ENCODE results near the gene NLRP8.
"Not testable (repeated sequence)": the region's sequence is repeated elsewhere in the genome, so short reads cannot be mapped to it uniquely, and the experiment has no call there.

NLRP8 gene

DNA sequence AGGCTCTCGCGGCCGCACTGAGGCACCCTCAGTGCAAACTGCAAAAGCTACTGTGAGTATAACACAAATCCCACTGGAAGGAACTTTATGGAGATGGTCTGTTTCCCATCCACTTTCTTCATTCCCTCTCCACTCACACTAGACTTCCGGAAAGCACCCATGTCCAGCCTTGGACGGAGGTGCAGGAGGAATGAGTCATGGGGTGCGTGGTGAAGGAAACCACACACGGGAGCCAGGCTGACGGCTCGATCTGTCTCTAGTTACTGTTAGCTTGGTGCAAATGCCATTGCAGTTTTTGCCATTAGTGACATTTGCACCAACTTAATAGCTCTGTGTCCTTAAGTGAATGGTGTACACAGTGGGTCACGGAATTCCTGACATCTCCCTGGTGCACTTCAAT lies 14.6 kb downstream of the NLRP8 start:
- no peak overlapping the region for H3K4me3 ChIP-seq (ENCODE audit: low read depth, low read length)
- no peak overlapping the region for H3K9ac ChIP-seq (ENCODE audit: low read length)
- H3K27me3 ChIP-seq (ENCODE audit: control insufficient read depth, insufficient read depth, low read length) = no peaks in the 10 kb centered on the region; the same call in 1 of the 2 replicates
- no peak overlapping the region for H3K27ac ChIP-seq (ENCODE audit: low read depth, low read length)
- peaks cover 47% of the 10 kb centered on the region; the same call in 1 of the 2 replicates for H3K9me3 ChIP-seq (ENCODE audit: control insufficient read depth, insufficient read depth, low read depth, low read length)
- no peaks in the 10 kb centered on the region for H3K4me1 ChIP-seq (ENCODE audit: control insufficient read depth, insufficient read depth, low read length)
- H3K36me3 ChIP-seq (ENCODE audit: control insufficient read depth, insufficient read depth, low read length) = no peaks in the 10 kb centered on the region

DNA sequence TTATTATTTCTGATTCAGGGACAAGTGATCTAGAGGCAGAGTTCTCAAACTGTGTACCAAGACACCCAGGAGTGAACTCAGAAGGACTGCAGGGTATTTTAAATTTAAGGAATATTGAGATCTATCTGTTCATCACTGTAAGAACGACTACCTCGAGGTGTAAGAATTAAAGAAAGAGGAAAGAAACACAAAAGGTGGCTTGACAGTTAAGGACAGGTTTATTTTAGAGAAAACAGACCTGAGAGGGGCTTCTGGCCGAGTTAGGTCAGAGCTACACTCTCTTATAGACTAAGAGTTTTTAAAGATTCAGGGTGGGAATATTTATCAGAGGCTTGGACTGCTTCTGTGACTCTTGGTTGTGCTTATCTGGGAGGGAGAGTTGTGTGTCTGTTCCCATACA lies 26.4 kb downstream of the NLRP8 start:
- Histone ChIP-seq H3K36me3 (ENCODE audit: control insufficient read depth, insufficient read depth, low read length) (no peaks in the 10 kb centered on the region), H3K4me1 (ENCODE audit: control insufficient read depth, insufficient read depth, low read length) (no peaks in the 10 kb centered on the region), H3K9ac (ENCODE audit: low read length) (no peak overlapping the region), H3K27me3 (ENCODE audit: control insufficient read depth, insufficient read depth, low read length) (no peaks in the 10 kb centered on the region; the same call in 1 of the 2 replicates), H3K27ac (ENCODE audit: low read depth, low read length) (no peak overlapping the region), H3K9me3 (ENCODE audit: control insufficient read depth, insufficient read depth, low read depth, low read length) (peaks cover 59% of the 10 kb centered on the region), H3K4me3 (ENCODE audit: low read depth, low read length) (no peak overlapping the region)

DNA sequence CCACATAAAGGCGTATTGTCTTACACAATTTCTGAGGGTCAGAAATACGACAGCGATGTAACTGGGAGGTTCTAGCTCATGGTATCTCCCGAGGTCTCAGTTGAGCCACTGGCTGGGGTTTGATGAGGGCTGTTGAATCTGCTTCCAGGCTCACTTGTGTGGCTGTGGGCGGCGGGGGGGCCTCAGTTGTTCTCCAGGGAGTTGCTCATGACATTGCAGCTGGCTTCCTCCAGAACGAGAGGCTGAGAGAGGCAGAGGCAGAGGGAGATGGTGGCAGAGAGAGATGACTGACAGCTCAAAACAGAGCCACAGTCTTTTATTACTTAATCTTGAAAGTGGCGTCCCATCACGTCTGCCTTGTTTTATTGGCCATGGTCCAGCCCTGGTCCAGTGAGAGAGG lies 32.8 kb downstream of the NLRP8 start:
- H3K9ac ChIP-seq (ENCODE audit: low read length) = no peak overlapping the region
- H3K36me3 ChIP-seq (ENCODE audit: control insufficient read depth, insufficient read depth, low read length) = no peaks in the 10 kb centered on the region
- H3K4me1 ChIP-seq (ENCODE audit: control insufficient read depth, insufficient read depth, low read length) = no peaks in the 10 kb centered on the region
- no peak overlapping the region for H3K4me3 ChIP-seq (ENCODE audit: low read depth, low read length)
- peaks cover 5% of the 10 kb centered on the region; the same call in 1 of the 2 replicates for H3K27me3 ChIP-seq (ENCODE audit: control insufficient read depth, insufficient read depth, low read length)
- peaks cover 50% of the 10 kb centered on the region for H3K9me3 ChIP-seq (ENCODE audit: control insufficient read depth, insufficient read depth, low read depth, low read length)
- H3K27ac ChIP-seq (ENCODE audit: low read depth, low read length) = no peak overlapping the region

DNA sequence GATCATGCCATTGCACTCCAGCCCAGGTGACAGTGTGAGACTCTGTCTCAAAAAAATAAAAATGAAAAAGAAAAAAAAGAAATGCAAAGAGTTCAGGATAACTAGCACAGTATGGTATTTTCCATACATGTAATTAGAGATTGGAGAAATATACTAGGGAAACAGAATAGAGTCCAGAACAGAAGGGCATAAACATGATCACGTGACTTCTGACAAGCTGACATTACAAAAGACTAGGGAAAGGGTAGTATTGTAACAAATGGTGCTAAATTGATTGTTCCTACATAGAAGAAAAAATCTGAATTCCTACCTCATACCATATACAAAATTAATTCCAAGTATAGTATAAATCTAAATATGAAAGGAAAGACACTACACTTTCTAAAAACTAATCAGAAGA lies 37.6 kb downstream of the NLRP8 start:
- Histone ChIP-seq H3K9ac (ENCODE audit: low read length) (no peak overlapping the region), H3K9me3 (ENCODE audit: control insufficient read depth, insufficient read depth, low read depth, low read length) (peaks cover 51% of the 10 kb centered on the region; the same call in 1 of the 2 replicates), H3K36me3 (ENCODE audit: control insufficient read depth, insufficient read depth, low read length) (no peaks in the 10 kb centered on the region), H3K27ac (ENCODE audit: low read depth, low read length) (no peak overlapping the region), H3K27me3 (ENCODE audit: control insufficient read depth, insufficient read depth, low read length) (peaks cover 13% of the 10 kb centered on the region; the same call in 1 of the 2 replicates), H3K4me3 (ENCODE audit: low read depth, low read length) (no peak overlapping the region), H3K4me1 (ENCODE audit: control insufficient read depth, insufficient read depth, low read length) (no peaks in the 10 kb centered on the region)

DNA sequence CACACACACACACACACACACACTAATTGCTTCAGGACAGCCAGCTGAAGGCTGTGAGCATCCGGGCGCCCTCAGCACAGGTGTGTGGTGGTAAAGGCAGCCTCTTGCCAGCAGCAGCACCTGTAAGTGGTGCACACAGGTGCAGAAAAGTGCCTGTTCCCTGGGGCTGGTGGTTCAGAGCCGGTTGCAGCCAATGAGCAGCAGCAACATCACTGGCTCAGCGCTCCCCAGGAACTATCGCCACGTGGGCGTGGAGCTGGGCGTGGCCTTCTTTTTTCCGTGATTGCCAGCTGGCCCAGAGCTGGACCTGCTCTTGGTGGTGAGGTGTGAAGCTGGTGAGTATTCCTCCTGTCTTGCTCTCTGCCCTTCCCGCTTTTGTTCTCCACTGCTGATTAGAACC lies 38.9 kb downstream of the NLRP8 start, which contains the start of gene NLRP5:
Gene NLRP5, plus strand, starts transcription at position 289 of the 400 bp plus-strand sequence.
- Histone ChIP-seq H3K9ac (ENCODE audit: low read length) (no peak within 1 kb of the TSS), H3K27ac (ENCODE audit: low read depth, low read length) (no peak within 1 kb of the TSS), H3K4me3 (ENCODE audit: low read depth, low read length) (no peak within 1 kb of the TSS), H3K27me3 (ENCODE audit: control insufficient read depth, insufficient read depth, low read length) (peaks cover 13% of the 10 kb centered on the region; the same call in 1 of the 2 replicates), H3K4me1 (ENCODE audit: control insufficient read depth, insufficient read depth, low read length) (no peaks in the 10 kb centered on the region), H3K9me3 (ENCODE audit: control insufficient read depth, insufficient read depth, low read depth, low read length) (peaks cover 43% of the 10 kb centered on the region; the same call in 1 of the 2 replicates), H3K36me3 (ENCODE audit: control insufficient read depth, insufficient read depth, low read length) (no peaks in the 10 kb centered on the region)

DNA sequence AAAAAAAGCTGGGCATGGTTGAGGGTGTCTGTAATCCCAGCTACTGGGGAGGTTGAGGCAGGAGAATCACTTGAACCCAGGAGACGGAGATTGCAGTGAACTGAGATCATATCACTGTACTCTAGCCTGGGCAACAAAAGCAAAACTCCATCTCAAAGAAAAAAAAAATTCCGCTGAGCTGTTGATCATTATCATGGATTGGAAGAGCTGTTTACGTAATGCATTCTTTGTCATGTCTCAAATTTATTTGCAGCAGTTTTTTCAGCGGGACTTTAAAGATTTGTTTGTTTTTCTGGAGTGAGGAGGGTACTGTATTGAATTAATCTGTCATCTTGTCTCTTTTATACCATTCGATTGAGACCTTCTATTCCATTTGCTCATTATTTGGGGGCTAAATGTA lies 43.2 kb downstream of the NLRP8 start:
- Histone ChIP-seq H3K4me1 (ENCODE audit: control insufficient read depth, insufficient read depth, low read length) (no peaks in the 10 kb centered on the region), H3K9ac (ENCODE audit: low read length) (no peak overlapping the region), H3K9me3 (ENCODE audit: control insufficient read depth, insufficient read depth, low read depth, low read length) (peaks cover 42% of the 10 kb centered on the region; the same call in 1 of the 2 replicates)

DNA sequence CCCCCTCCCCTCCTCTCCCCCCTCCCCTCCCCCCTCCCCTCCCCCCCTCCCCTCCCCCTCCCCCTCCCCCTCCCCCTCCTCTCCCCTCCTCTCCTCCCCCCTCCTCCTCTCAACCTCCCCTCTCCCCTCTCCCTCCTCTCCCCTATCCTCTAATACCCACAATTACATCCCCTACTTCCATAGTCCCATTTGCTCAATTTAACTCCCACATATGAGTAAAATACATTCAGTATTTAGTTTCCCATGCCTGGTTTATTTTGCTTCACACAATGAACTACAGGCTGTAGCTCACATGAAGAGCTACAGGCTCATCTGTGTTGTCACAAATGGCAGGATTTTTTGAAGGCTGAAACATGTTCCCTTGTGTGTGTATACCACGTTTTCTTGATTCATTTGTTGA lies 45.9 kb downstream of the NLRP8 start:
- no peaks in the 10 kb centered on the region for H3K36me3 ChIP-seq (ENCODE audit: control insufficient read depth, insufficient read depth, low read length)
- no peaks in the 10 kb centered on the region; the same call in 1 of the 2 replicates for H3K27me3 ChIP-seq (ENCODE audit: control insufficient read depth, insufficient read depth, low read length)
- H3K4me1 ChIP-seq (ENCODE audit: control insufficient read depth, insufficient read depth, low read length) = no peaks in the 10 kb centered on the region
- no peak overlapping the region for H3K4me3 ChIP-seq (ENCODE audit: low read depth, low read length)
- H3K9ac ChIP-seq (ENCODE audit: low read length) = no peak overlapping the region
- H3K9me3 ChIP-seq (ENCODE audit: control insufficient read depth, insufficient read depth, low read depth, low read length) = peaks cover 31% of the 10 kb centered on the region; the same call in 1 of the 2 replicates
- no peak overlapping the region for H3K27ac ChIP-seq (ENCODE audit: low read depth, low read length)

More for the DNA sequence above, 43.2 kb downstream of the NLRP8 start:
- H3K36me3 ChIP-seq (ENCODE audit: control insufficient read depth, insufficient read depth, low read length) = no peaks in the 10 kb centered on the region
- H3K4me3 ChIP-seq (ENCODE audit: low read depth, low read length) = no peak overlapping the region
- H3K27ac ChIP-seq (ENCODE audit: low read depth, low read length) = no peak overlapping the region
- peaks cover 13% of the 10 kb centered on the region; the same call in 1 of the 2 replicates for H3K27me3 ChIP-seq (ENCODE audit: control insufficient read depth, insufficient read depth, low read length)

DNA sequence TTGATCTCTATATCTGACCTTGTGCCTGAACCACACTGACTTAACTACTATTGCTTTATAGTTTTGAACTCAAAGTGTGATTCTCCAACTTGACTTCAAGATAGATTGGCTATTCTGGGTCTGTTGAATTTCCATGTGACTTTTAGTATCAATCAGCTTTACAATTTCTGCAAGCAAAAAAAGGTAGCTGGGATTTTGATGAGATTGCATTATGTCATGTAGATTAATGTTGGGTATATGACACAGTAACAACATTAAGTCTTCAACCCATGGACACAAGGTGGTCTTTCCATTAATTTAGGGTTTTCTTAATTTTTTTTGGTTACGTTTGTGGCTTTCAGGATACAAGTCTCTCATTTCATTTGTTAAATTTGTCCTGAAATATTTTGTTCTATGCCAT lies 67.1 kb downstream of the NLRP8 start:
- Histone ChIP-seq H3K4me3 (ENCODE audit: low read depth, low read length) (no peak overlapping the region), H3K27ac (ENCODE audit: low read depth, low read length) (no peak overlapping the region), H3K36me3 (ENCODE audit: control insufficient read depth, insufficient read depth, low read length) (no peaks in the 10 kb centered on the region), H3K4me1 (ENCODE audit: control insufficient read depth, insufficient read depth, low read length) (no peaks in the 10 kb centered on the region), H3K9ac (ENCODE audit: low read length) (no peak overlapping the region), H3K27me3 (ENCODE audit: control insufficient read depth, insufficient read depth, low read length) (peaks cover 1% of the 10 kb centered on the region; the same call in 1 of the 2 replicates), H3K9me3 (ENCODE audit: control insufficient read depth, insufficient read depth, low read depth, low read length) (peaks cover 23% of the 10 kb centered on the region; the same call in 1 of the 2 replicates)

DNA sequence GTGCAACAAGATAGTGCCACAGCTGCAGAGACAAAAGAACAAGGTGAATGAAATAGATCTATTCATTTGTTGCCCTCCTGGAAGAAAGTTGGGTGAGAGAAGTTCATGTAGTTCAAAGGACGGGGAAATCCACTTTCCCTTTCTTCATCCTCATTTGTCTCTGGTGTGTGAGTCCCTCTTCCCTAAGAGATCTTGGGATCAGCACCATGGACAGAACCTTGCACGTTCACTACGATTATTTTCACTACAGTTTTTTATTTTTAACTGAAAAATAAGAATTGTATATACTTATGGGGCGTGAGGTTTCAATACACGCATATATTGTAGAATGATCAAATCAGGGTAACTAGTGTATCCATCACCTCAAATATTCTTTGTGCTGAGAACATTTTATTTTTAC lies 68.1 kb downstream of the NLRP8 start:
- no peak overlapping the region for H3K27ac ChIP-seq (ENCODE audit: low read depth, low read length)
- no peaks in the 10 kb centered on the region for H3K27me3 ChIP-seq (ENCODE audit: control insufficient read depth, insufficient read depth, low read length)
- H3K9ac ChIP-seq (ENCODE audit: low read length) = no peak overlapping the region
- peaks cover 17% of the 10 kb centered on the region; the same call in 1 of the 2 replicates for H3K9me3 ChIP-seq (ENCODE audit: control insufficient read depth, insufficient read depth, low read depth, low read length)
- no peaks in the 10 kb centered on the region for H3K4me1 ChIP-seq (ENCODE audit: control insufficient read depth, insufficient read depth, low read length)
- H3K4me3 ChIP-seq (ENCODE audit: low read depth, low read length) = no peak overlapping the region
- H3K36me3 ChIP-seq (ENCODE audit: control insufficient read depth, insufficient read depth, low read length) = no peaks in the 10 kb centered on the region

DNA sequence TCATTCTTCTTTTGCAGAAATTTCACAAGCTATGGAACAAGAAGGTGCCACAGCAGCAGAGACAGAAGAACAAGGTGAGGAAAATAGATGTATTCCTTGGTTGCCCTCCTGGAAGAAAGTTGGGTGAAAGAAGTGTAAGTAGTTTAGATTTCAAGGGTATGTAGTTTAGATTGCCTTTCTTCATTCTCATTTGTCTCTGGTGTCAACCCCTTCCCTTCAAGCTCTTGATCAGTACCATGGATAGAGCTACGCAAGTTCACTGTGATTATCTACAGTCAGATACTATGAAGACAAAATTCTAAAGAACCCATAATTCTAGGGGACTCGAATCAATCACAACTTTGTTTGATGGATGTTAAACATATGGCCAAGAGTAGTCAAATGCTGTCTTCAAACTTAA lies 71.7 kb downstream of the NLRP8 start:
- H3K27me3 ChIP-seq (ENCODE audit: control insufficient read depth, insufficient read depth, low read length); H3K4me1 ChIP-seq (ENCODE audit: control insufficient read depth, insufficient read depth, low read length); H3K9ac ChIP-seq (ENCODE audit: low read length); H3K36me3 ChIP-seq (ENCODE audit: control insufficient read depth, insufficient read depth, low read length); H3K27ac ChIP-seq (ENCODE audit: low read depth, low read length); H3K4me3 ChIP-seq (ENCODE audit: low read depth, low read length): not testable (repeated sequence)
- H3K9me3 ChIP-seq (ENCODE audit: control insufficient read depth, insufficient read depth, low read depth, low read length) = peaks cover 36% of the 10 kb centered on the region; the same call in 1 of the 2 replicates

DNA sequence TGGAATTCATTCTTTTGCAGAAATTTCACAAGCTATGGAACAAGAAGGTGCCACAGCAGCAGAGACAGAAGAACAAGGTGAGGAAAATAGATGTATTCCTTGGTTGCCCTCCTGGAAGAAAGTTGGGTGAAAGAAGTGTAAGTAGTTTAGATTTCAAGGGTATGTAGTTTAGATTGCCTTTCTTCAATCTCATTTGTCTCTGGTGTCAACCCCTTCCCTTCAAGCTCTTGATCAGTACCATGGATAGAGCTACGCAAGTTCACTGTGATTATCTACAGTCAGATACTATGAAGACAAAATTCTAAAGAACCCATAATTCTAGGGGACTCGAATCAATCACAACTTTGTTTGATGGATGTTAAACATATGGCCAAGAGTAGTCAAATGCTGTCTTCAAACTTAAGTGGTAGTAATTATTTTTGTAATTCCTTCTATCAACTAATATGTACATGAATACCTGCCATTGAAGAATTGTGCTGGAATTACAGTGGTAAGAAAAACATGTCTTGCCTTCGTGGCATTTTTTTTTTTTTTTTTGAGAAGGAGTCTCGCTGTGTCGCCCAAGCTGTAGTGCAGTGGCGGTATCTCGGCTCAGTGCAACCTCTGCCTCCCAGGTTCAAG lies 72.8 kb downstream of the NLRP8 start:
- H3K9ac ChIP-seq (ENCODE audit: low read length); H3K27me3 ChIP-seq (ENCODE audit: control insufficient read depth, insufficient read depth, low read length); H3K4me3 ChIP-seq (ENCODE audit: low read depth, low read length); H3K27ac ChIP-seq (ENCODE audit: low read depth, low read length); H3K36me3 ChIP-seq (ENCODE audit: control insufficient read depth, insufficient read depth, low read length); H3K4me1 ChIP-seq (ENCODE audit: control insufficient read depth, insufficient read depth, low read length): not testable (repeated sequence)
- peaks cover 45% of the 10 kb centered on the region; the same call in 1 of the 2 replicates for H3K9me3 ChIP-seq (ENCODE audit: control insufficient read depth, insufficient read depth, low read depth, low read length)
